SU-DHL-6 (cell line): ENCODE results near the gene SH3BP5.

Source experiments
- EZH2phosphoT487 ChIP-seq: fragments of 200-600 bp; sonication (generic), shearing (Covaris generic); conservative IDR thresholded peaks from 2 replicates; pipeline ENCODE4 v1.6.1; 2018; ENCODE audit warnings: mild to moderate bottlenecking, antibody characterized with exemption, low read length, moderate library complexity, mixed read lengths
- TF ChIP-seq, protein P1 (sequence below): fragments of 200-600 bp; sonication (generic); IDR thresholded peaks from one replicate; pipeline ENCODE4 v1.5.1; 2017; ENCODE audit warnings: antibody characterized with exemption, mild to moderate bottlenecking, low read length, moderate library complexity; ENCODE audit not compliant: insufficient read depth, poor library complexity, severe bottlenecking

DNA sequence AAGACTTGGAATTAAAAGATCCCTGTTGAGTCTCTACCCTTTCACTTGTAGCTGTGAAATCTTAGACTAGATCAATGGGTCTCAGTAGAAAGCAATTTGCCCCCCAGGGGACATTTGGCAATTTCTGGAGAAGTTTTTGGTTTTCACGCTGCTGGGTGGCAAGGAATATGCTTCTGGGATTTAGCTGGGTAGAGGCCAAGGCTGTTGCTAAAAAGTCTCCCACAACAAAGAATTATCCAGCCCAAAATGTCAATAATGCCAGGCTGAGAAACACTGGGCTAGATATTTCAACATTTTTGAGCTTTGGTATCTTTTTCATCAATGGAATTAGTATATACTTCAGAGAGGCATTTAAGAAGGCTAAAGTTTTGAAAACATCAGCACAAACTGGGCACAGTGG, 117.6 kb downstream of the SH3BP5 start:
- TF ChIP-seq EZH2phosphoT487, result no peak
- TF ChIP-seq, protein P1, sequence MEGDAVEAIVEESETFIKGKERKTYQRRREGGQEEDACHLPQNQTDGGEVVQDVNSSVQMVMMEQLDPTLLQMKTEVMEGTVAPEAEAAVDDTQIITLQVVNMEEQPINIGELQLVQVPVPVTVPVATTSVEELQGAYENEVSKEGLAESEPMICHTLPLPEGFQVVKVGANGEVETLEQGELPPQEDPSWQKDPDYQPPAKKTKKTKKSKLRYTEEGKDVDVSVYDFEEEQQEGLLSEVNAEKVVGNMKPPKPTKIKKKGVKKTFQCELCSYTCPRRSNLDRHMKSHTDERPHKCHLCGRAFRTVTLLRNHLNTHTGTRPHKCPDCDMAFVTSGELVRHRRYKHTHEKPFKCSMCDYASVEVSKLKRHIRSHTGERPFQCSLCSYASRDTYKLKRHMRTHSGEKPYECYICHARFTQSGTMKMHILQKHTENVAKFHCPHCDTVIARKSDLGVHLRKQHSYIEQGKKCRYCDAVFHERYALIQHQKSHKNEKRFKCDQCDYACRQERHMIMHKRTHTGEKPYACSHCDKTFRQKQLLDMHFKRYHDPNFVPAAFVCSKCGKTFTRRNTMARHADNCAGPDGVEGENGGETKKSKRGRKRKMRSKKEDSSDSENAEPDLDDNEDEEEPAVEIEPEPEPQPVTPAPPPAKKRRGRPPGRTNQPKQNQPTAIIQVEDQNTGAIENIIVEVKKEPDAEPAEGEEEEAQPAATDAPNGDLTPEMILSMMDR, result no peak
